Measurements from ENCODE around the gene CBFA2T3. TPM values are rescaled to one million over a fixed set of nuclear protein-coding genes. Genes with fewer than 3 reads are reported as not detected.

The CBFA2T3 gene
- total RNA-seq, 1 experiment from 2014 or later, result not detected

GRCh38 chr16:88975511-88976061 is 1.4 kb downstream of the CBFA2T3 start:
- H3K36me3 ChIP-seq (ENCODE audit: insufficient read depth, low read length), result no peaks in the 10 kb centered on the region
- peaks cover 5% of the 10 kb centered on the region; the same call in 1 of the 2 replicates for H4K20me1 ChIP-seq (ENCODE audit: insufficient read depth, low read depth, low read length)
- H3K4me2 ChIP-seq (ENCODE audit: low read depth, low read length, poor library complexity, severe bottlenecking), result no peak overlapping the region
- no peaks in the 10 kb centered on the region for H3K27me3 ChIP-seq (ENCODE audit: low read length)
- H2AFZ ChIP-seq (ENCODE audit: low read length), result no peak overlapping the region
- no peak overlapping the region for H3K4me3 ChIP-seq (ENCODE audit: low read length)
- no peaks in the 10 kb centered on the region for H3K79me2 ChIP-seq (ENCODE audit: low read length)
- DNase-seq, result no peak
- no peaks in the 10 kb centered on the region for H3K9me2 ChIP-seq (replicated peaks; ENCODE audit: insufficient read depth, low read length)
- H3K27ac ChIP-seq (ENCODE audit: low read length), result no peak overlapping the region
- H3K4me1 ChIP-seq (ENCODE audit: low read length), result peaks cover 8% of the 10 kb centered on the region; the same call in 1 of the 2 replicates
- H3K9me3 ChIP-seq (ENCODE audit: low read length), result no peaks in the 10 kb centered on the region
- no peak overlapping the region for H3K9ac ChIP-seq (ENCODE audit: low read length)

GRCh38 chr16:88974916-88975215 is 2.1 kb downstream of the CBFA2T3 start:
- Histone ChIP-seq H3K27ac (ENCODE audit: low read length) (no peak overlapping the region), H4K20me1 (ENCODE audit: insufficient read depth, low read depth, low read length) (peaks cover 5% of the 10 kb centered on the region; the same call in 1 of the 2 replicates), H3K4me1 (ENCODE audit: low read length) (peaks cover 8% of the 10 kb centered on the region; the same call in 1 of the 2 replicates), H2AFZ (ENCODE audit: low read length) (no peak overlapping the region), H3K79me2 (ENCODE audit: low read length) (no peaks in the 10 kb centered on the region), H3K27me3 (ENCODE audit: low read length) (no peaks in the 10 kb centered on the region), H3K9ac (ENCODE audit: low read length) (no peak overlapping the region), H3K9me2 (replicated peaks; ENCODE audit: insufficient read depth, low read length) (no peaks in the 10 kb centered on the region), H3K9me3 (ENCODE audit: low read length) (no peaks in the 10 kb centered on the region), H3K4me3 (ENCODE audit: low read length) (no peak overlapping the region), H3K4me2 (ENCODE audit: low read depth, low read length, poor library complexity, severe bottlenecking) (no peak overlapping the region), H3K36me3 (ENCODE audit: insufficient read depth, low read length) (no peaks in the 10 kb centered on the region)
- DNase-seq, result no peak

GRCh38 chr16:88974080-88974915 is 2.7 kb downstream of the CBFA2T3 start:
- DNase-seq, result no peak
- peaks cover 5% of the 10 kb centered on the region; the same call in 1 of the 2 replicates for H4K20me1 ChIP-seq (ENCODE audit: insufficient read depth, low read depth, low read length)
- H3K9ac ChIP-seq (ENCODE audit: low read length), result no peak overlapping the region
- H2AFZ ChIP-seq (ENCODE audit: low read length), result no peak overlapping the region
- no peak overlapping the region for H3K4me3 ChIP-seq (ENCODE audit: low read length)
- H3K4me2 ChIP-seq (ENCODE audit: low read depth, low read length, poor library complexity, severe bottlenecking), result no peak overlapping the region
- no peak overlapping the region for H3K27ac ChIP-seq (ENCODE audit: low read length)
- H3K27me3 ChIP-seq (ENCODE audit: low read length), result no peaks in the 10 kb centered on the region
- no peaks in the 10 kb centered on the region for H3K9me2 ChIP-seq (replicated peaks; ENCODE audit: insufficient read depth, low read length)
- no peaks in the 10 kb centered on the region for H3K36me3 ChIP-seq (ENCODE audit: insufficient read depth, low read length)
- H3K4me1 ChIP-seq (ENCODE audit: low read length), result peaks cover 8% of the 10 kb centered on the region; the same call in 1 of the 2 replicates
- H3K79me2 ChIP-seq (ENCODE audit: low read length), result no peaks in the 10 kb centered on the region
- no peaks in the 10 kb centered on the region for H3K9me3 ChIP-seq (ENCODE audit: low read length)

GRCh38 chr16:88973415-88974050 is 3.5 kb downstream of the CBFA2T3 start:
- Histone ChIP-seq H3K9ac (ENCODE audit: low read length) (no peak overlapping the region), H3K9me3 (ENCODE audit: low read length) (no peaks in the 10 kb centered on the region), H4K20me1 (ENCODE audit: insufficient read depth, low read depth, low read length) (peaks cover 5% of the 10 kb centered on the region; the same call in 1 of the 2 replicates), H3K4me1 (ENCODE audit: low read length) (peaks cover 8% of the 10 kb centered on the region), H3K9me2 (replicated peaks; ENCODE audit: insufficient read depth, low read length) (no peaks in the 10 kb centered on the region), H3K27me3 (ENCODE audit: low read length) (no peaks in the 10 kb centered on the region), H3K4me3 (ENCODE audit: low read length) (no peak overlapping the region), H3K27ac (ENCODE audit: low read length) (no peak overlapping the region), H3K36me3 (ENCODE audit: insufficient read depth, low read length) (no peaks in the 10 kb centered on the region), H3K79me2 (ENCODE audit: low read length) (no peaks in the 10 kb centered on the region), H2AFZ (ENCODE audit: low read length) (no peak overlapping the region), H3K4me2 (ENCODE audit: low read depth, low read length, poor library complexity, severe bottlenecking) (no peak overlapping the region)
- DNase-seq, result no peak

- Histone ChIP-seq H3K27ac (ENCODE audit: low read length) (no peak overlapping the region), H4K20me1 (ENCODE audit: insufficient read depth, low read depth, low read length) (peaks cover 5% of the 10 kb centered on the region; the same call in 1 of the 2 replicates)
These were observed 4.0 kb downstream of the CBFA2T3 start for GRCh38 chr16:88973007-88973410.

GRCh38 chr16:88972349-88972748 is 4.7 kb downstream of the CBFA2T3 start:
- Histone ChIP-seq H3K36me3 (ENCODE audit: insufficient read depth, low read length) (no peaks in the 10 kb centered on the region), H3K9ac (ENCODE audit: low read length) (no peak overlapping the region), H3K27ac (ENCODE audit: low read length) (no peak overlapping the region), H3K27me3 (ENCODE audit: low read length) (no peaks in the 10 kb centered on the region), H3K79me2 (ENCODE audit: low read length) (no peaks in the 10 kb centered on the region), H2AFZ (ENCODE audit: low read length) (no peak overlapping the region), H3K9me3 (ENCODE audit: low read length) (no peaks in the 10 kb centered on the region), H4K20me1 (ENCODE audit: insufficient read depth, low read depth, low read length) (peaks cover 5% of the 10 kb centered on the region; the same call in 1 of the 2 replicates), H3K9me2 (replicated peaks; ENCODE audit: insufficient read depth, low read length) (no peaks in the 10 kb centered on the region), H3K4me3 (ENCODE audit: low read length) (no peak overlapping the region), H3K4me2 (ENCODE audit: low read depth, low read length, poor library complexity, severe bottlenecking) (no peak overlapping the region), H3K4me1 (ENCODE audit: low read length) (peaks cover 10% of the 10 kb centered on the region)
- no peak for DNase-seq

More at GRCh38 chr16:88973007-88973410, 4.0 kb downstream of the CBFA2T3 start:
- Histone ChIP-seq H2AFZ (ENCODE audit: low read length) (no peak overlapping the region), H3K4me1 (ENCODE audit: low read length) (peaks cover 10% of the 10 kb centered on the region), H3K79me2 (ENCODE audit: low read length) (no peaks in the 10 kb centered on the region), H3K27me3 (ENCODE audit: low read length) (no peaks in the 10 kb centered on the region), H3K9me3 (ENCODE audit: low read length) (no peaks in the 10 kb centered on the region), H3K4me2 (ENCODE audit: low read depth, low read length, poor library complexity, severe bottlenecking) (no peak overlapping the region), H3K36me3 (ENCODE audit: insufficient read depth, low read length) (no peaks in the 10 kb centered on the region), H3K9me2 (replicated peaks; ENCODE audit: insufficient read depth, low read length) (no peaks in the 10 kb centered on the region), H3K4me3 (ENCODE audit: low read length) (no peak overlapping the region), H3K9ac (ENCODE audit: low read length) (no peak overlapping the region)
- DNase-seq, result no peak

GRCh38 chr16:88971371-88972097 is 5.5 kb downstream of the CBFA2T3 start:
- Histone ChIP-seq H2AFZ (ENCODE audit: low read length) (no peak overlapping the region), H3K4me2 (ENCODE audit: low read depth, low read length, poor library complexity, severe bottlenecking) (no peak overlapping the region), H3K4me3 (ENCODE audit: low read length) (no peak overlapping the region), H3K79me2 (ENCODE audit: low read length) (no peaks in the 10 kb centered on the region), H3K27me3 (ENCODE audit: low read length) (no peaks in the 10 kb centered on the region), H4K20me1 (ENCODE audit: insufficient read depth, low read depth, low read length) (peaks cover 5% of the 10 kb centered on the region; the same call in 1 of the 2 replicates), H3K27ac (ENCODE audit: low read length) (no peak overlapping the region), H3K9me3 (ENCODE audit: low read length) (no peaks in the 10 kb centered on the region), H3K36me3 (ENCODE audit: insufficient read depth, low read length) (no peaks in the 10 kb centered on the region), H3K9ac (ENCODE audit: low read length) (no peak overlapping the region), H3K9me2 (replicated peaks; ENCODE audit: insufficient read depth, low read length) (no peaks in the 10 kb centered on the region), H3K4me1 (ENCODE audit: low read length) (peaks cover 10% of the 10 kb centered on the region)
- no peak for DNase-seq
